K562 (cell line): ENCODE data around the gene C19orf44.

Experiments
- CTCF ChIP-seq, 3 experiments: IDR thresholded peaks in 2 of 3; conservative IDR thresholded peaks in 1 of 3; 2 replicates each; pipeline ENCODE4 v1.5.1; 2011 to 2012; ENCODE audit warnings: low read length in 3 of 3, mild to moderate bottlenecking in 3 of 3, control low read depth in 2 of 3, improper control_type of control experiment in 1 of 3, inconsistent platforms in 1 of 3, low read depth in 1 of 3, mixed read lengths in 1 of 3, moderate library complexity in 1 of 3; ENCODE audit not compliant: insufficient read depth in 2 of 3
- E2F1 ChIP-seq: sonication (generic); formaldehyde crosslinking; IDR thresholded peaks from 2 replicates; pipeline ENCODE4 v1.8.1; 2023; ENCODE audit warnings: mild to moderate bottlenecking, missing genetic modification reagents, moderate library complexity
- EP300 ChIP-seq: IDR thresholded peaks from 2 replicates; pipeline ENCODE4 v1.6.1; 2012; ENCODE audit warnings: low read length, improper control_type of control experiment
- KAT8 ChIP-seq: fragments of 450-650 bp; IDR thresholded peaks from 2 replicates; pipeline ENCODE4 v1.6.1; 2016; ENCODE audit warnings: low read depth, mild to moderate bottlenecking
- POLR3G ChIP-seq: IDR thresholded peaks from 2 replicates; pipeline ENCODE4 v1.6.1; 2011; ENCODE audit not compliant: insufficient read length, insufficient replicate concordance; ENCODE audit errors: extremely low read depth
- ZNF707 ChIP-seq: fragments of 250-450 bp; sonication (Bioruptor Pico); conservative IDR thresholded peaks from 2 replicates; pipeline ENCODE4 v1.8.0; 2022; ENCODE audit warnings: inconsistent platforms, mild to moderate bottlenecking, moderate library complexity
- ZZZ3 ChIP-seq: fragments of 450-650 bp; IDR thresholded peaks from 2 replicates; pipeline ENCODE4 v1.6.1; 2016; ENCODE audit warnings: antibody characterized with exemption, mild to moderate bottlenecking, moderate library complexity

DNA sequence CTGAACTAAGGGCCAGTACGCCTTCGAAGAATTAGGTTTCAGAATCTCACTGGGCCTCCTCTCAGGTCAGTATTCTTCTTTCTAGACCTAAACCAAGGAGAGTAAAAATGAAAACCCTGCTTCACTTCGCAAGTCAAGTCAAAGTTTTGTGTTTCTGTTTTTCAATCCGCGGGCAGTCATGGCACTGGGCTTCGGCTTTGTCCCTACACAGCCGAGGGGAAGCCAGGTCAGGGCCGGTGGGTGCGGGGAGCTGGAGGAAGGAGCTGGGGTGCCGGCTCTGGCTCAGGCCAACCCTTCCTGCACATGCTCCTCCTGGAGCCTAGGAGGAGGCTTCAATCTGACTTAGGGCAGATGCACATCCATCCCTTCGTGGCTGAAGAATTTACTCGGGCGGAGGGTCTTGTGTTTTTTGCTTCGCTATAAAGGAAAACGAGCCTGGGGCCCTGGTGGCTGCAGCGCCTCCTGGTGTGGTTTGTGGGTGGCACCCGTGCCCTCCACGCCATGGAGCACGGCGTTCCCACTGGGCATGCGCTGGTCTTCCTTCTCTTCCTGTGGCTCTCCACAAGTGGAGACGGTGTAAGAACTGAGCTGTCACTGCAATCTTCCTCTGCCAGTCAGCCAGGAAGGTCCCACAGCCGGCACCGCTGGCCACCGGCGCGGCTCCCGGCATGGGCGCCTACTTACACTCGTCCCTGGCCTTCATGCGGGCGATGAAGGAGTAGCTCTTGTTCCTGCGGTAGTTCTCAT, 22.5 kb downstream of the C19orf44 start:
- no peak for TF ChIP-seq EP300
- no peak for TF ChIP-seq POLR3G
- no peak for TF ChIP-seq ZNF707 (CRISPR knock-in tag)
- TF ChIP-seq CTCF (IDR thresholded peaks at IDR 0.05 in 2 of 3, conservative IDR thresholded peaks at IDR 0.05 in 1 of 3; ENCODE audit: insufficient read depth in 2 of 3, low read depth in 1 of 3, low read length in 3 of 3) = 0 out of 6 replicates have a peak, but pooled peaks of 1 of the 3 experiments have one; percentile 20
- TF ChIP-seq ZZZ3 = no peak
- TF ChIP-seq KAT8 = no peak
- TF ChIP-seq E2F1 = no peak
